Heart right ventricle (tissue), 16 donors: Measurements from ENCODE around the gene EGLN2. TPM values are rescaled to one million over a fixed set of nuclear protein-coding genes. Genes with fewer than 3 reads are reported as not detected.
"Not testable (repeated sequence)": the region's sequence is repeated elsewhere in the genome, so short reads cannot be mapped to it uniquely, and the experiment has no call there.

Experiments used
- ATAC-seq, 8 donors: fragments of 200-7000 bp; cut with Tn5 transposase; one replicate each; pipeline ENCODE4 v1.9.1; 2020; ENCODE audit warnings: mild to moderate bottlenecking in 8 of 8, moderate library complexity in 8 of 8, moderate number of reproducible peaks in 1 of 8
- DNase-seq, 2 donors: peaks; one replicate each; pipeline ENCODE4 v3.0.0-alpha.2; 2020
- H3K27ac ChIP-seq, 10 donors: fragments of 200-600 bp; sonication (generic) in 2 of 10; one replicate each; pipeline versions ENCODE4 v1.5.0 to v1.8.0; 2020 to 2022; ENCODE audit warnings: mild to moderate bottlenecking in 3 of 10
- H3K27me3 ChIP-seq, 7 donors: fragments of 200-600 bp; one replicate each; pipeline ENCODE4 v1.8.0; 2021 to 2022; ENCODE audit warnings: mild to moderate bottlenecking in 2 of 7
- H3K36me3 ChIP-seq, 9 donors: fragments of 200-600 bp; sonication (generic) in 1 of 9; one replicate each; pipeline versions ENCODE4 v1.5.0 to v1.8.0; 2020 to 2022; ENCODE audit warnings: mild to moderate bottlenecking in 2 of 9
- H3K4me1 ChIP-seq, 9 donors: fragments of 200-600 bp; sonication (generic) in 1 of 9; one replicate each; pipeline versions ENCODE4 v1.5.0 to v1.8.0; 2020 to 2022; ENCODE audit warnings: mild to moderate bottlenecking in 4 of 9
- H3K4me3 ChIP-seq, 10 donors: fragments of 200-600 bp; sonication (generic) in 2 of 10; one replicate each; pipeline versions ENCODE4 v1.5.0 to v1.8.0; 2020 to 2022; ENCODE audit warnings: mild to moderate bottlenecking in 7 of 10, moderate library complexity in 2 of 10
- H3K9me3 ChIP-seq, 11 donors: fragments of 200-600 bp in 10 of 11; sonication (generic) in 2 of 11; one replicate each; pipeline versions ENCODE4 v1.5.0 to v1.8.0; 2013 to 2022; ENCODE audit warnings: mild to moderate bottlenecking in 2 of 11, control low read depth in 1 of 11, moderate library complexity in 1 of 11
- WGBS, 2 donors: extraction: QIAGEN DNeasy Blood & Tissue Kit; methylation state at CpG; one replicate each; pipeline ENCODE4 v1.1.7; 2013; ENCODE audit warnings: inconsistent platforms in 1 of 2; 5-methylcytosine and 5-hydroxymethylcytosine counted together
- intact Hi-C, 10 donors: fragments of 100-400 bp; cut with DNase I; formaldehyde crosslinking; loops; one replicate each; pipeline versions ENCODE4 v1.11.1 to v1.14.2; 2022
- polyA plus RNA-seq, 2 donors: library from polyadenylated mRNA; stranded (reverse); fragments of 200-250 nt; gene quantifications; one replicate each; pipeline ENCODE4 v1.2.3, GENCODE V29; 2013
- total RNA-seq, 10 donors: library from RNA; stranded (reverse); fragmentation: NEBNext Ultra II Directional in 3 of 10; extraction: Animal tissue kit (Norgen Biotek cat#: 25700) in 3 of 10; gene quantifications; one replicate each; pipeline versions ENCODE4 v1.2.1 to v1.2.4, GENCODE V29; 2021 to 2023
- TF ChIP-seq, protein P1 (sequence below), 9 donors: fragments of 200-600 bp; sonication (generic) in 2 of 9; IDR thresholded peaks; one replicate each; pipeline versions ENCODE4 v1.5.0 to v1.8.0; 2021 to 2022; ENCODE audit warnings: antibody characterized with exemption in 9 of 9, mild to moderate bottlenecking in 5 of 9, moderate library complexity in 1 of 9
- donor health status: Arrhythmogenic right ventricular cardiomyopathy.
- donor health status: ischemic (EF 13 %, LVEDD 7.1; RV severe dilation, severe dysfunction).
- donor health status: healthy with polysubstance abuse.
- donor health status: DM: no; HTN: yes; CAD: no.
- donor health status: DM: no; HTN: no; CAD: no.
- donor health status: ischemic (EF 25% LVEDD 6.9; RV normal size, moderate dysfunction).
- donor health status: ischemic (EF 25% LVEDD 5.7; RV mildly dilated, moderate dysfunction).
- donor health status: healthy.
- donor health status: DM: yes; HTN: yes; CAD: no.
- donor health status: Ischemic cardiomyopathy.
- donor health status: ischemic (EF 35%, LVEDD 5.7; RV mildly dilated, moderate dysfunction).
- donor health status: nonischemic (EF 11% LVEDD 7.7; RV severe dilation, severe dysfunction).
- donor health status: DM: yes; HTN: yes; CAD: no.
- donor health status: PGD.
- donor health status: ischemic (EF 29% LVEDD 5.4; RV normal size, mild dysfunction).
- donor health status: nonischemic (EF 23%, LVEDD 6.1; RV moderate dilation, normal function).

EGLN2 gene
- total and polyA plus RNA-seq, 12 donors = 31.8 to 78.6 (median 46.0) TPM

DNA sequence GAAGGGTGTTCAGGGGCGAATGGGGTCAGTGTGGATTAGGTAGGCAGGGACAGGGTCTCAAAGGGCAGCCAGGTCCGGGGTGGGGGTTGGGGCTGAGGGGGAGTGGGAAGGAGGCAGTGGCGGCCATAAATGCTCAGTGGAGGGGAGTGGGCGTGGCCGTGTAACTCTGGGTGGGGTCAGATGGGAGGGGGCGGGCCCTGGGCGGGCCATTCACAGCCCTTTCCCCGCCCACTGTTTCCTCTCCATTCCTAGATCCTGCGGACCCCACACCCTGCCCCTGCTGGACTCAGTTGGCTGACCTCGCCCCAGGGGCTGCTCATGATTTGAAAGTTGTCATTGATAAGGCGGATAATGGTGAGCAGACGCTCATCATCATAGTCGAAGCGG, 27.3 kb downstream of the EGLN2 start:
- Histone ChIP-seq H3K4me1 (peaks cover 0 to 24% (median 12%) of the 10 kb centered on the region in 9 donors), H3K36me3 (peaks cover 0 to 17% (median 7%) of the 10 kb centered on the region in 9 donors)
- ATAC-seq, H3K27ac ChIP-seq, H3K4me3 ChIP-seq, DNase-seq, H3K27me3 ChIP-seq, H3K9me3 ChIP-seq, intact Hi-C loops: not testable (repeated sequence)
- 86 to 89% methylated on average over 6 to 9 of the region's 14 CpGs for WGBS, 2 donors

DNA sequence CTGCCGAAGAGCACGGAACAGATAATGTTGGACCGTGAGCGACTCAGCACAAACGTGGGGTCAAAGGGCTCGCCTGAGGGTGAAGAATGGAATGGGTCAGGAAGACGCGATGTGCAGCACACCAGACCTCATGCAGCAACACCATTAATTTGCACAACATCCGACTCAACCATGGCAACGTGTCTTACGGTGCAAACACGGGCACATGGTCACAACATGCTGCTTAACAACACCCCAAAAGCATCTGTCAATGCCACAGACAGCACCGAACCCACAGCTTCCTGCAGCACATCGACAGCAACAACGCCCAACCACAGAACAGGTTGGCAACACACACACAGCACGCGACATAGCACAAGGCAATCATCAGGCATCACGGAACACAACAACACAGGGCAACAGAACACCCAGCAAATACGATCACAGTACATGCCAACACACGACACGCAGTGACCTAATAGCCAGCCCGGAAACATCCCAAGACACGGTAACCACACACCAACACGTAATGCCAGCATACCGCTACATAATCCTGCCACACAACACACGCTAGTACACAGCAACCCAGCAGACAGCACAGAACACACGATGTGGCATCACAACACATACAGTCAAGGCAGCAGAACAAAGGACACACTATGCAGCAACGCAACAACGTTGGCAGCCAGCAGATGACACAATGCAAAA, 27.9 kb downstream of the EGLN2 start:
- intact Hi-C loops, H3K27me3 ChIP-seq, H3K27ac ChIP-seq, DNase-seq, H3K9me3 ChIP-seq, H3K4me3 ChIP-seq: not testable (repeated sequence)
- Histone ChIP-seq H3K36me3 (peaks cover 0 to 17% (median 7%) of the 10 kb centered on the region in 9 donors), H3K4me1 (peaks cover 0 to 28% (median 12%) of the 10 kb centered on the region in 9 donors)
- 87 to 88% methylated on average over 29 of the region's 29 CpGs for WGBS, 2 donors
- ATAC-seq = peak in 1 of 8 donors; percentile 20

DNA sequence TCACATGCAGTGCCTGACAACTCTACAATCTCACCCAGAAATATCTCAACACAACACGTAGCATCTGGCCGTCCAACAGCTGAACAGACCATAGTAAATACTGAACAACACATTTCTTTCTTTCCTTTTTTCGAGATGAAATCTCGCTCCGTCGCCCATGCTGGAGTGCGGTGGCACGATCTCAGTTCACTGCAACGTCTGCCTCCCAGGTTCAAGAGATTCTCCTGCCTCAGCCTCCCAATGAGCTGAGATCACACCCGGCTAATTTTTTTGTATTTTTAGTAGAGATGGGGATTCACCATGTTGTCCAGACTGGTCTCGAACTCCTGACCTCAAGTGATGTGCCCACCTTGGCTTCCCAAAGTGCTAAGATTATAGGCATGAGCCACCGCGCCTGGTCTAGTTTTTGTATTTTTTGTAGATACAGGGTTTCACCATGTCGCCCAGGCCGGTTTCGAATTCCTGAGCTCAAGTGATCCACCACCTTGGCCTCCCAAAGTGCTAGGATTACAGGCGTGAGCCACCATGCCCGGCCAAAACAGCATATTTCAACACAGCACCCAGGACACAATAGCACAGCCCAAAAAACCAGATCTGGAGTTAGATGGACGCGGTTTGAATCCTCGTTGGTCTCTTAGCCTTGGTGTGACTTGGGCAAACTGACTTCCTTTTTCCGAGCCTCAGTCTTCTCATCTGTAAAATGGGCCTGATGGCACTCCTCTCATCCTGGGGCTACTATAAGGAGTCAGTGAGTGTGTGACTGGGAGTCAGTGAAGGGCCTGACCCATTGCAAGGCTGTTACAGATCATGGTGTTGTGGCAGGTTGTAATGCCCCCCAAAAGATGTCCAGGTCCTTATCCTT, 28.6 kb downstream of the EGLN2 start:
- Histone ChIP-seq H3K27ac (no peak overlapping the region), H3K36me3 (peaks cover 0 to 17% (median 7%) of the 10 kb centered on the region in 9 donors), H3K4me3 (no peak overlapping the region), H3K4me1 (peaks cover 0 to 28% (median 8%) of the 10 kb centered on the region in 9 donors), H3K27me3 (no peaks in the 10 kb centered on the region), H3K9me3 (no peaks in the 10 kb centered on the region)
- intact Hi-C loops = no loop called here
- WGBS, 2 donors = 96% methylated on average over 22 of the region's 22 CpGs
- no peak for DNase-seq
- TF ChIP-seq, protein P1, sequence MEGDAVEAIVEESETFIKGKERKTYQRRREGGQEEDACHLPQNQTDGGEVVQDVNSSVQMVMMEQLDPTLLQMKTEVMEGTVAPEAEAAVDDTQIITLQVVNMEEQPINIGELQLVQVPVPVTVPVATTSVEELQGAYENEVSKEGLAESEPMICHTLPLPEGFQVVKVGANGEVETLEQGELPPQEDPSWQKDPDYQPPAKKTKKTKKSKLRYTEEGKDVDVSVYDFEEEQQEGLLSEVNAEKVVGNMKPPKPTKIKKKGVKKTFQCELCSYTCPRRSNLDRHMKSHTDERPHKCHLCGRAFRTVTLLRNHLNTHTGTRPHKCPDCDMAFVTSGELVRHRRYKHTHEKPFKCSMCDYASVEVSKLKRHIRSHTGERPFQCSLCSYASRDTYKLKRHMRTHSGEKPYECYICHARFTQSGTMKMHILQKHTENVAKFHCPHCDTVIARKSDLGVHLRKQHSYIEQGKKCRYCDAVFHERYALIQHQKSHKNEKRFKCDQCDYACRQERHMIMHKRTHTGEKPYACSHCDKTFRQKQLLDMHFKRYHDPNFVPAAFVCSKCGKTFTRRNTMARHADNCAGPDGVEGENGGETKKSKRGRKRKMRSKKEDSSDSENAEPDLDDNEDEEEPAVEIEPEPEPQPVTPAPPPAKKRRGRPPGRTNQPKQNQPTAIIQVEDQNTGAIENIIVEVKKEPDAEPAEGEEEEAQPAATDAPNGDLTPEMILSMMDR (IDR thresholded peaks at IDR 0.05) = no peak
- no peak for ATAC-seq

DNA sequence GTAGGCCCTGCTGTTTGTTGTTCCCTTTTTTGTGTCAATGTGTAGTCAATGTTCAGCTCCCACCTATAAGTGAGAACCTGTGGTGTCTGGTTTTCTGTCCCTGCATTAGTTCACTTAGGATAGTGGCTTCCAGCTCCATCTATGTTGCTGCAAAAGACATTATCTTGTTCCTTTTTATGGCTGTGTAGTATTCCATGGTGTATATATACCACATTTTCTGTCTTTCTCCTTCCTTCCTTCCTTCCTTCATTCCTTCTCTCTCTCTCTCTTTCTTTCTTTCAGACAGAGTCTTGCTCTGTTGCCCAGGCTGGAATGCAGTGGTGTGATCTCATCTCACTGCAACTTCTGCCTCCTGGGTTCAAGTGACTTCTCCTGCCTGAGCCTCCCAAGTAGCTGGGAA, 30.2 kb downstream of the EGLN2 start:
- TF ChIP-seq, protein P1 (IDR thresholded peaks at IDR 0.05) = no peak
- Histone ChIP-seq H3K9me3 (no peaks in the 10 kb centered on the region), H3K27me3 (no peaks in the 10 kb centered on the region), H3K4me3 (no peak overlapping the region), H3K4me1 (peaks cover 0 to 17% (median 0%) of the 10 kb centered on the region in 9 donors), H3K36me3 (peaks cover 0 to 17% (median 7%) of the 10 kb centered on the region in 9 donors), H3K27ac (no peak overlapping the region)
- intact Hi-C loops = no loop called here
- ATAC-seq = no peak
- no peak for DNase-seq

DNA sequence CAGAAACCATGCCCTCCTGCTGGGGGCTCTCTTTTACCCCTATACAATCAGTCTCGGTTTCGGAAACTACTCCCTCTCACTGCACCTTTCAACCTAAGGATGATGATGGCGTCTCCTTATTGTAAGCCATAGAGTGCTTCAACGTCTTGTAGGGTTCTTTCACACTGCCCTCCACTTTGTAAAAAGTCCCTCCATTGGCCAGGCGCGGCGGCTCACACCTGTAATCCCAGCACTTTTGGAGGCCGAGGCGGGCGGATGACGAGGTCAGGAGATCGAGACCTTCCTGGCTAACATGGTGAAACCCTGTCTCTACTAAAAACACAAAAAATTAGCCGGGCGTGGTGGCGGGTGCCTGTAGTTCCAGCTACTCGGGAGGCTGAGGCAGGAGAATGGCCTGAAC, 31.8 kb downstream of the EGLN2 start:
- H3K9me3 ChIP-seq, DNase-seq, H3K27ac ChIP-seq, intact Hi-C loops, ATAC-seq, H3K4me3 ChIP-seq, H3K27me3 ChIP-seq: not testable (repeated sequence)
- peaks cover 0 to 17% (median 7%) of the 10 kb centered on the region in 9 donors for H3K36me3 ChIP-seq
- peaks cover 0 to 14% (median 0%) of the 10 kb centered on the region in 9 donors for H3K4me1 ChIP-seq
- 96 to 97% methylated on average over 16 of the region's 16 CpGs for WGBS, 2 donors
